HG02642 (cell line): ENCODE data around the gene STRN.
"Not testable (repeated sequence)": the region's sequence is repeated elsewhere in the genome, so short reads cannot be mapped to it uniquely, and the experiment has no call there.

ENCODE experiments used
- ATAC-seq: cut with Tn5 transposase; IDR thresholded peaks from one replicate; pipeline ENCODE4 v1.9.1; 2021; ENCODE audit warnings: mild to moderate bottlenecking; ENCODE audit not compliant: unreplicated experiment, poor library complexity

The STRN gene

DNA sequence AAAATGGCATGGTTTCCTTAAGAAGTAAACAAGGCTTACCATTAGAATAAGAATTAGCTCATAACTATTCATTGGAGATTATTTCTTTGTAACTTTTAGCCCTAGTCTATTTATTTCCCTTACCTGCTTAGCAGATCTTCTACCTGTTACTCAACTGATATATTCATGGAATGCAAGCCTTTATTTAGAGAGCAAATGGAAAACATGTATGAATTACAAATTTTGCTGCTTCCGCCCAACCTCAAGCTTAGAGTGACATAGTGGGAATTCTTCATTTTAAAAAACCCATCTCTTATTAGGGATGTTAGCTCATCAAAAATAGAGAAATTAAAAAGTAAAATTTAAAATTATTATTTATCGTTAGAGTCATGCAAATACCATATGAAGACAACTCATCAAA, 110.9 kb downstream of the STRN start:
- no peak for ATAC-seq

DNA sequence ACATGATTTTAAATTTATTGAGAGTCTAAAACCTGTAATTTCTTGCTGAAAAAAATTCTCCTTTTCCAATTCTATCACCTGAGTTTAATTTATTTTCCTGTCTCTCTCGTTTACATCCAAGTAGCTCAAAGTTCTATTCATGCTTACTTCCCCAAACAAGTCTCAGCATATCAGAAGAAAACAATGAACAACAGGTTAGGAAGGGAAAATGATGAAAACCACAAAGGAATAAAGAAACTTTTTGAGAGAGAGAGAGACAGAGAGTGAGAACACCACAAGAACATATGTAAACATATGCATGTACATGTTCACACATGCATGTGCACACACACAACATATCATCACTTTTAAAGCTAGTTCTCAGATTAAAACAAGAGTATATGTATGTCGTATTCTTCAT, 112.1 kb downstream of the STRN start:
- ATAC-seq, result no peak

DNA sequence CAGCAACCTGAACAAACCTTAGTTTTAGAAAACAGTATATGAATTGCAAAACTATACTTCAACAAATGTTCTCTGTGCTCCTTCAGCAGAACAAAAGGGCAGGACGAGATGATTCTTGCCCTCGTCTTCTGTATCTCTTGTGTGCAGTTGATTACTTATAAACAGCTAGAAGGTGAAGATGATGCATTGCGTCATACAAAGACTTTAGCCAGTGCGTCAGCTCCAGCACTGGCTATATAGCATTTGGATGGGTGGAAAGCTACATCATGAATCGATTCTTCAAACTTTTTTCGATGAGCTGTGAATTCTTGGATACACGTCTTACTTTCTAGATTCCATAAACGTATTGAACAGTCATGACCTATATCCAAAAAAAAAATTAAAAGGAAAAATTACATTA, 117.1 kb downstream of the STRN start:
- ATAC-seq, result no peak

DNA sequence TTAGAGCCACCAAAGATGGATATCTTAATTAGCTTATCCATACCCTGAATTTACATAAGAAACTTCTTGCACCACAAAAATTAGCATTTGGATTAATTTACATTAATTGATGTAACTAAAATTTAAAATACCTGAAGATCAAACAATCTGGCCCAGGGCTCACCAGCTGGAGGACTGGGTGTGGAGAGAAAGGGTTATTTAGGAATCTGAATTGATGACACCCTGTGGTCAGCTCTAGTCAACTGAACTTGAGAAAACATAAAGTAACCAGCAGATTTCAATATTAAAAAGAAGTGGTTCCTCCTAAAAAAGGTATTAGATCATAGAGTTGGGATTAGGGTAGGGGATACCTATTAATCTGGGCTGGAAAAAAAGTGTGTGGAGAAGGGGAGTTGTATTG, 122.5 kb downstream of the STRN start:
- no peak for ATAC-seq

DNA sequence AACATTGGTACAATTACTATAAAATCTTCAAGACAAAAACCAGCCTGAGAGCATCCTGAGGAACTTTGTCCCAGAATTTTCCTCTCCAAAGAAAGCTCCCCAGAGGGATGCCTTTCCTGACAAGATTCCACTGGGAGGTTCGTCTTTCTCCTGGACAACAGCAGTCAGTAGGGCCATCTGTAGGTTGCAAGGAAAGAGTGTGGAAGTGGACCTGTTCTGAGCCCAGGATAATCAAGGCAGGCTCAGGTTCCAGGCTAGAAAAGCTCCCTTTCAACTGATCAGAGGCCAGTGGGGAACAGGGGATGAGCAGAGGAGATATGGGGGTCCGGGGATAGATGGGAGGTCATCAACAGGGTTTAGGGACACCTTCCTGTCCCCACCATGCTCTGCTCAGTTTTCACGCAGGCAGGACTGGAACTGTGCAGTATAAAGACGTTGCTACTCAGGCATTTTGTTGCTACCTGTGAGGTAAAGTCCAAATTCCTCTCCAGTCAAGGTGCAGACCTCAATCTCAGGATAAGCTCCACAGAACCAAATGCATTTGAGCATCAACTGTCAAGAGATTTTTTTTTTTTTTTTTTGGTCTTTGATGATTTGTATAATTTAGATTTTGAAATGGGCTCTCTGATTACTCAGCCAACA, 126.2 kb downstream of the STRN start:
- ATAC-seq, result no peak

DNA sequence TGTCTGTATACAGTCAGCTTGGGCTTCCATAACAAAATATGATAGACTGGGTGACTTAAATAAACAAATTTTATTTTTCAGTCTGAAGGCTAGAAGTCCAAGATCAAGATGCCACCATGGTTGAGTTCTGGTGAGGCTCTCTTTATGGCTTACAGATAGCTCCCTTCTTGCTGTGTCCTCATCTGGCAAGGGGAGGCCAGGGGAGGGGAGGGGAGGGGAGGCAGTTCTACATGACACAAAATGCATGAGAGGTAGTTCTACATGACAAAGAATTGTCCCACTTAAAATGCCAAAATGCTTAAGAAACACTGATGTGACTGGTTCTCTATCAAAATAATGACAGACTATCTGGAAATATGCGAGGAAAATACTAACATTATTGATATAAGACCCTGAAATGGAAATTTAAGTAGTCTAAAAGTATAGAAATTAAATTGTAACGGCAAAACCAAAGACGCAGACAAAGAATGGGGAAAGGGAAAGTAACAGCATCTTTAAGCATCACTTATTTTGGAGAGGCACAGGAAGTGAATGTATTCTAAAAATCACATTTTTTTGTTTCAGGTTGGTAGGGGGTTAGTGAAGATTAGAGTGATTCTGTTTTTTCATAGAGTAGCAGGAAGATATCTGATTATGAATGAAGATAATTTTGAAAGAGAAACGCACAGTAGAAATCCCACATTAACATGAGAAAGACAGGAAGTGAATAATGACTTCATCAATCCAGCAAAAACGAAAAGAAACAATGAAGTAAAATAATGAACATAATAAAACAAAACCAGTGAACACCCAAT, 131.4 kb downstream of the STRN start:
- ATAC-seq, result no peak

DNA sequence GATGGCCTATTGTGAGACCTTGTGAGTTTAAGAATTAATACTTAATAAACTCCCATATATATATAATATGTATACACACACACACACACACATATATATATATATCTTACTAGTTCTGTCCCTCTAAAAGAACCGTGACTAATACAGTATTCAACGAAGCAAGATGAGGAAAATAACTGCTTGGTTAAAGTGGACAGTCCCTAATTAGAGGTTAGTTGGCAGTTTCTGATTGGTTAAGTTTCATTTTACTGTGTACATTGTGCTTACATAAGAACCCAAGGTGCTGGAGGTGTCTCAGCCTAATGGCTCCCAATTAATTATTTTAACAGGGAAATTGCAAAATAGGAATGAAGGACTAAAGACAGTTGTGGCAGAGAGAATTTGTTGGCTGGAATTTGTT, 132.1 kb downstream of the STRN start:
- no peak for ATAC-seq

DNA sequence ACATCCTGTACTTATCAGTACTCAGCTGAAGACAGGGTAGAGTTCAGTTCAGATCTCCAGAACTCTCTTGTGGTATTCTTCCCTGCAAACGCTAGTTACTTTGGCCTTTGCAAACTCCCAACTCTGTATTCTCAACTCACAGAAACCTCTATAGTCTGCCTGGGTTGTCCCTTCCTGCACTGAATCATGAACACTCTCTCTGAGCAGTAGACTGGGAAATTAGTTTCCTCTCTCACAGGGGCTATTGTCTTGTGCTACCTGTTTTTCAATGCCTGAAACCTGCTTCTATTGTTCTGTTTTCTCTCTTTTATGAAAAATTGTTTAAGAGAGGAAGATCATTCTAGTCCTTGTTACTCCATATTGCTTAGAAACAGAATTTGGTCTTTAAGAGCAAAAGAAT, 135.2 kb downstream of the STRN start:
- no peak for ATAC-seq

DNA sequence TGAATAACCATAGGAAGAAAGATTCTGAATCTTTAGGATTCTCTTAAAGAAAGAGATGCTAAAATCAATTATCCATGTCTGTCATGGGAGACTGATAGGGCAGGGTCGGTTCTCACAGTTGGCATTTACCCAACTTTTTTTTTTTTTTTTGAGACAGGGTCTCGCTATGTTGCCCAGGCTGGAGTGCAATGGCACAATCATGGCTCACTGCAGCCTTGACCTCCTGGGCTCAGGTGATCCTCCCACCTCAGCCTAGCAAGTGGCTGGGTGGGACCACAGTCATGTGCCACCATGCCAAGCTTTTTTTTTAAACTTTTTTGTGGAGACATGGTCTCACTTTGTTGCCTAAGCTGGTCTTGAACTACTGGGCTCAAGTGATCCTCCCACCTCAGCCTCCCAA, 141.7 kb downstream of the STRN start:
- ATAC-seq, result not testable (repeated sequence)

DNA sequence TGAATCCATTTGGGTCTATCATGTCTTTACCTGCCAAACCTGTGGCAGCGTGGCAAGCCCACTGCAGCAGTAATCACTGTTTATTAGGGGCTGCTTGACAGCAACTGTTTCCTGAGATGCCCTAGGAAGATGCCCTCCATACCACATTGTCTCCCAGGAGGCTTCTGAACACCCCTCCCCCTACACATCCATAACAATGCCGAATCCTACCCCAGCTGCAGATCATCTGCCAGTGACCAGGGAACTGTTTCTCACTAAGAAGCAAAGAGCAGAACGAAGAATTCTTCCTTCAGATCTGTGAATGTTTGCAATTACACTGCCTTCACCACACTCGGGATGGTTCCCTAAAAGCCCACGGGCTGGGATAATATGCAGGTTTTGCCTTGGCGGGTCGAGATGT, 142.1 kb downstream of the STRN start:
- no peak for ATAC-seq

DNA sequence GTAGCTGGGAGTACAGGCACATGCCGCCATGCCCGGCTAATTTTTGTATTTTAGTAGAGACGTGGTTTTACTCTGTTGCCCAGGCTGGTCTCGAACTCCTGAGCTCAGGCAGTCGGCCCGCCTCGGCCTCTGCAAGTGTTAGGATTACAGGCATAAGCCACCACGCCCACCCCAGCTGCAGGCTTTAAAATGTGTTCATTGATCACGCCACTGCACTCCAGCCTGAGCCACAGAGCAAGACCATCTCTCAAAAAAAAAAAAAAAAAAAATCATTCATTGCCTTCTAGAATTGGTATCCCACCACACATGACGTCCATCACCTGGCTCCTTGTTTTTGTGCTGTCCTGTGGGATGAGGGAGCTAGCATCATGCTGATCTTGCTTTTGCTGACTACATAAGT, 142.5 kb downstream of the STRN start:
- ATAC-seq, result no peak

DNA sequence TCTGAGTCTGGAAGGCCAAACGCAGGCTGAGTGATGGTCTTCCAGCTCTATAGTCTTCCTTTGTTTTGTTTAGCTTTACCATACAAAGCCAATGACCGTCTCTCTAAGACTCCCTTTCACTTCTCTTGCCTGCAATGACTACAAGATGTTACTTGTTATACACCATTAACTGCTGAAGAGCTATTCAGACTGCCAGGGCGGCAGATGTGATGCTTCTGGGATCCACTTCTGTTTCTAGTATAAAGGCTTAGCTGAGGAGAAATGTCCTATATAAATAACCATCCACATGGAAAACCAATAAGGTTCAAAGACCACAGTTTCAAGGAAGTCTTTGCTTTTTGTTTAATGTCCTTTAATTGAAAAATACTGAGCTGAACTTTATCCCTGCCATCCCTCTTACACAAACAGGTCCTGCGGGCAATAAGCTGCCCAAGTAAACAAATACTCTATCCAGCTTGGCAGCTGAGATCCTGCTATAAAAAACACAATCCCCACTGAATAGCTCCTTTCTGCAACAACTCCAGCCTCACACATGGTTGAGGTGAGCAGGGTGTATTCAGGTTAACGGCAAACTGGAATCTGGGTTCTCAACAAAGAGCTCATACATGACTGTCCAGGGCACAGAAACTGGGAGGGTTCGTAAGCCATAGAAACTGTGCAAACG, 145.3 kb downstream of the STRN start:
- ATAC-seq, result no peak

DNA sequence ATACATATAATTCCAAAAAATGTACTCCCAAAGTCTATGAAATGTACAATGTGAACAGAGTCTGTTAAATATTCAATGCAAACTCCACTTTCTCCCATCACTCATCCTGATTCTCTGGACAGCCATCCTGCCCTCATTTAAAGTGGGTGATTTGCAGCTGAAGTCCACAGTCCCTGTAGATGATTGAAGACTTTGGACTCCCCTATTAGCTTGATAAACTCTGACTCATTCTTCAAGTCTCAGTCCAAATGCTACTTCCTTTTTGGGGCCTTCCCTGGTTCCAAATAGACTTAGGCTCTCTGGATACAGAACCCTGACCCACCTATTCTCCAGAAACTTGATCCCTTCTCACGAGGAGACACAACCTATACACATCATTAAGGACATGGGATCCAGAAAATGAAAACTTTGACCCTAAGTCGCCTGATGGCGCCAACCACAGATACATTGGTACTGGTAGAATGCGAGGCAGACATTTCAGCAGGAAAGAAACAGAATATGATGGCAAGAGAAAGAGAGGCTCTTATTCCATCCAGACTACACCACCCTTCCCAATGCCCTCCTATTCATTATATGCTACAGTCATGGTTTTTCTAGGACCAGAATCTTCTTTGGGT, 147.1 kb downstream of the STRN start:
- no peak for ATAC-seq

DNA sequence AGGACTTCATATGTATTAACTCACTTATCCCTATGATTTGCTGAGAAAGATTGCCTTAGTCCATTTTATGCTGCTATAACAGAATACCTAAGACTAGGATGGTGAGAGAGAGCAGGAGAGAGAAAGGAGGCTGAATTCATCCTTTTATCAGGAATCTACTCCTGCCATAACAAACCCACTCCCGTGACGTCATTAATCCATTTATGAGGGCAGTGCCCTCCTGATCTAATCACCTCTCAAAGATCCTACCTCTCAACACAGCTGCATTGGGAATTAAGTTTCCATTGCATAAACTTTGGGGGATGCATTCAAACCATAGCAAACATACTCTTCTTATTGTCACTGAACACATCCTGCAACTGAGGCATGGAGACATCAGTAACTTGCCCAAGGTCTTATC, 147.8 kb downstream of the STRN start:
- ATAC-seq, result no peak

DNA sequence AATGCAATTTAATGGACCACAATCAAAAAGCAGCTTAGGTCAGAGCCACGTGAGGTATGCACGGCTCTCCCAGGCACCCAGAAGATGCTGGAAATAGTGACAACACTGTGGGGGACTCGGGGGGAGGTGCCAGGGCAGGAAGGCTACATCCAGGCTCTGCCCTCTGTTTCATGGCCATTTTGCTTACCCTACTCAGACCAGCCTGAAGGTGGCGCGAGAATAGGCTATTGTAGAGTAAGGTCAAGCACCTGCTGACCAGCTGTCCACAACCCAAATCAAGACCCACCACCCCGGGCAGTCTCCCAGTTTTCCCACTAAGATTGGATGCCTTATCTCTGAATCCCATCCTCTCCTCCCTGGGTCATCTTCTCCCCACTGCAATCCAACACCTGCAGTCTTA, 154.1 kb downstream of the STRN start:
- no peak for ATAC-seq

DNA sequence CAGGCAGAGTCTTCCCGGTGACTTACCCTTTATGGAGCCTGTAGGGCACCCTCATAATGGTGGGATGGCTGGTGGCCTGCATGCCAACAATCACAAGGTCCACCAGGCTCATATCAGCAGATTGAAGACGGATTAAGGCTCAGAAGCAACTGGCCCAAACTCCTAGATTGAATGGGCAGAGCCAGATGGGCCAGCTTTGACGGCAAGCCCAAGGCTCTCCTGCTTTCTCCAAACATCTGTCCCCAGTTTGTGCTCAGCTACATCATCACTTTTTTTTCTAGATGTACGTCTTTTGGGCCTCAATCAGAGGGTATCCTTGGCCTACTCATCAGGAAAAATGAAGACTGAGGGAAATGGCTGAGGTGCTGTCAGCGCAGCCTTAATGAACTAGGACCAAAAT, 155.3 kb downstream of the STRN start:
- ATAC-seq, result no peak

DNA sequence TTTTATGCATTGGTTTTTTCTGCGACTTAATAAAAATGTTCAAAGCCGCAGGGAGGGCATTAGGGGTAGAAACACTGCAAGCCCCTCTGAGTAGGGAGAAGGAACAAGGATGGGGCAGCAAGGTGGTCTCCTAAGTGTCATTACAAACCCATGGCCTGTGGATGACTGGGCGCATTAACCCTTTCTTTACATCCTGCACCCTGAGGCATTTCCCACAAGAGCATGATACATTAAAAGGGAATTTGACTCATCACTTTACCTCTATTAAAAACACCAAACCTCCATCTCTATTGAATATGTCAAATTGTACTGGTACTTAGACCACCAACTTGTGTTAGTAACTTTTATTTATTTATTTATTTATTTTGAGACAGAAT, 157.3 kb downstream of the STRN start:
- ATAC-seq, result no peak

DNA sequence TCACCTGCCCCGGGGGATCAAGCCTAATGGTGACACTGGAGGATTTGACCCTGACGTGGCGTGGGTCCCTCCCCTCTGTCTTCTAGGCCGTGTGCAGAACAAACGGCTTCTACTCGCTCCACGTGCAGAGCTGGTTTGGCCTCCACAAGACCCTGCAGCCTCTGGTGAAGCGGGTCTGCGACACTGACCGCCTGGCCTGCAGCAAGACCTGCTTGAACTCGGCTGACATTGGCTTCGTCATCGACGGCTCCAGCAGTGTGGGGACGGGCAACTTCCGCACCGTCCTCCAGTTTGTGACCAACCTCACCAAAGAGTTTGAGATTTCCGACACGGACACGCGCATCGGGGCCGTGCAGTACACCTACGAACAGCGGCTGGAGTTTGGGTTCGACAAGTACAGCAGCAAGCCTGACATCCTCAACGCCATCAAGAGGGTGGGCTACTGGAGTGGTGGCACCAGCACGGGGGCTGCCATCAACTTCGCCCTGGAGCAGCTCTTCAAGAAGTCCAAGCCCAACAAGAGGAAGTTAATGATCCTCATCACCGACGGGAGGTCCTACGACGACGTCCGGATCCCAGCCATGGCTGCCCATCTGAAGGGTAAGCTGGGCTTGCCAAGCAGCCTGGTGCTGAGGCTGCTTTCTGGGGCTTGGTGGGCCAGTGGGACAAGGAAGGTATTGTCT, 157.8 kb downstream of the STRN start:
- no peak for ATAC-seq

DNA sequence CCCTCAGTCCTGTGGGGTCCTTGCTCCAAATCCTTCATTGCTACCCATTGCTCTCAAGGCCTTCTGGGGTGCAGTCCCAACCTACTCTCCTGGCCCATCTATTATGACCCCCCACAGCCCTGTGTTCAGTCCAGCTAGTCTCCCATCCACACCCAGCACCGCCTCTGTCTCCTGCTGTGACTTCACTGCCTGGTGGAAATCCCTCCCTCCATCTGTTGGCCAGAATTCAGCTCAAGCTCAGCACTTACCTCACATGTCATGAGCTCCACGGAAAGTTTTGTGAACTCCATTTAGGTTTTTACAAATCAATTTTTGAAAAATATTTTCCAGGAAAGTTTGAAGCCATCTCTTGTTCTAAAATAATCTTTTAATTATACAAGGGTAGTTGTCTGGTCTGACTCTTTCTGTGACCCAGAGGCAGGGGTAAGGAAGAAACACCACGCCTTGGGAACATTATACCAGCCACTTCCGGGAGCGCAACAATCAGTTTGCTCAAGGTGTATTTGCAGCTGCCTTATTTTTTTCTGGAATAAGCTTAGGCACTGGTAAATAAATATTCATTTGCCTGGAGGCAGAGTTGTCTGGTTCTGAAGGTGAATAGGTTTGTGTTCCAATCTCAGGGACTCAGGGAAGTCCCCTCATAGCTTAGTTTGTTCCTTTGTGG, 159.0 kb downstream of the STRN start:
- no peak for ATAC-seq

DNA sequence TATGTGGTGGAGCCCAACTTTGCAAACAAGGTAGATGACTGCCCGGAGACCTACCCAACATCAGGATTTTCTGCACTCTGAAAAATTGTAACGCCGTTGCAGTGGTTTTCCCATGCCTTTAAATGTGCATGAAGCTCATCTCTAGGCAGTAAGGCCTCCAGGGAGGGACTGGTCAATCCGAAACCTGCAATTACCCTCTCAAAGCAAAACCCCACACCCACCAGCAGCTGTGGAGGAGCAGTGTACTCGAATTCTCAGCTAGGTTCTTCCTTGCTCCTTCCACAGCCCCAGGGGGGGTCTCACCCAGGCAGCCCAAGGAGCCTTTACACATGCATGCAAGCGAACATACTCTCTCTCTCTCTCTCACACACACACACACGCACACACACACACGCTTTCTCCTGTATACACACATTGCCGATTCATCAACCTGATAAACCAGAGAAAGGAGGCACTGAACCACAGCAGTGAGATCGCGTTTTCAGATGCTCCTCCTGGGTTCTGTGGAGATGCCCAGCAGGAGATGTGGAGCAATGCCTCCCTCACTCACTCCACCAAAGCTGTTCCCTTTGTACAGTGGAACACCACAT, 160.6 kb downstream of the STRN start:
- no peak for ATAC-seq
